IMR-90 (cell line): Measurements from ENCODE around the gene TMUB2. TPM values are rescaled to one million over a fixed set of nuclear protein-coding genes. Genes with fewer than 3 reads are reported as not detected.

Source experiments
- ATAC-seq: fragments of 200-7000 bp; cut with Tn5 transposase; 2 replicates; pipeline ENCODE4 v1.9.1; 2020; ENCODE audit warnings: low read depth, mild to moderate bottlenecking, moderate library complexity
- BruUV-seq: library from RNA; stranded (reverse); fragments of 400-500 nt; replicated peaks from 2 replicates; lab custom pipeline; 2021; lab: Mats Ljungman, UMichigan
- CTCF ChIA-PET: fragments of 300-600 bp; formaldehyde crosslinking; extraction: SDS; loops from one replicate; lab custom pipeline; 2021; ENCODE audit warnings: antibody characterized with exemption; lab: Yijun Ruan, JAX
- POLR2A ChIA-PET: fragments of 300-600 bp; sonication (Branson Sonifier 250); formaldehyde crosslinking; loops from one replicate; lab custom pipeline; 2022; ENCODE audit warnings: antibody characterized with exemption; ENCODE audit not compliant: unreplicated experiment; lab: Charles Lee
- DNase-seq: peaks from one replicate; pipeline ENCODE4 v3.0.0; 2013
- H2AFZ ChIP-seq: replicated peaks from 2 replicates; pipeline ENCODE3; 2013; ENCODE audit warnings: low read length, mild to moderate bottlenecking; ENCODE audit not compliant: poor library complexity
- H2AK5ac ChIP-seq: 2 replicates; pipeline ENCODE4 v1.6.1; 2013; ENCODE audit warnings: low read depth, low read length, inconsistent platforms
- H2AK9ac ChIP-seq: replicated peaks from 2 replicates; pipeline ENCODE3; 2013; ENCODE audit warnings: mild to moderate bottlenecking, low read depth, low read length, moderate library complexity; ENCODE audit not compliant: poor library complexity
- H2BK120ac ChIP-seq: 2 replicates; pipeline ENCODE4 v1.6.1; 2013; ENCODE audit warnings: low read depth, low read length, inconsistent platforms
- H2BK15ac ChIP-seq: 3 replicates; pipeline ENCODE4 v1.6.1; 2013; ENCODE audit warnings: low read depth, low read length, inconsistent platforms
- H2BK20ac ChIP-seq: 2 replicates; pipeline ENCODE4 v1.6.1; 2013; ENCODE audit warnings: low read depth, mild to moderate bottlenecking, inconsistent platforms, low read length, moderate library complexity
- H2BK5ac ChIP-seq: 2 replicates; pipeline ENCODE4 v1.6.1; 2013; ENCODE audit warnings: mild to moderate bottlenecking, low read depth, low read length, inconsistent platforms; ENCODE audit not compliant: poor library complexity, severe bottlenecking
- H3K14ac ChIP-seq: replicated peaks from 2 replicates; pipeline ENCODE4 v1.6.1; 2013; ENCODE audit warnings: low read depth, low read length, inconsistent platforms
- H3K18ac ChIP-seq: 2 replicates; pipeline ENCODE4 v1.6.1; 2013; ENCODE audit warnings: low read depth, low read length, control low read depth
- H3K23ac ChIP-seq: 2 replicates; pipeline ENCODE4 v1.6.1; 2013; ENCODE audit warnings: low read depth, low read length, inconsistent platforms
- H3K27ac ChIP-seq: 2 replicates; pipeline ENCODE4 v1.5.1; 2013; ENCODE audit warnings: mild to moderate bottlenecking, control low read depth, low read length; ENCODE audit not compliant: insufficient read depth
- H3K27me3 ChIP-seq: 2 replicates; pipeline ENCODE4 v1.6.1; 2013; ENCODE audit warnings: low read length; ENCODE audit not compliant: control insufficient read depth, insufficient read depth
- H3K36me3 ChIP-seq: 2 replicates; pipeline ENCODE4 v1.6.1; 2013; ENCODE audit warnings: low read length, mixed read lengths; ENCODE audit not compliant: control insufficient read depth, insufficient read depth
- H3K4ac ChIP-seq: 2 replicates; pipeline ENCODE4 v1.6.1; 2013; ENCODE audit warnings: low read depth, low read length, inconsistent platforms
- H3K4me1 ChIP-seq: 2 replicates; pipeline ENCODE4 v1.6.1; 2013; ENCODE audit warnings: low read length, mixed read lengths; ENCODE audit not compliant: control insufficient read depth, insufficient read depth
- H3K4me2 ChIP-seq: 2 replicates; pipeline ENCODE4 v1.6.1; 2013; ENCODE audit warnings: low read depth, mild to moderate bottlenecking, control low read depth, low read length, moderate library complexity
- H3K4me3 ChIP-seq: 2 replicates; pipeline ENCODE4 v1.5.1; 2013; ENCODE audit warnings: low read depth, mild to moderate bottlenecking, control low read depth, low read length, moderate library complexity; ENCODE audit not compliant: insufficient read depth
- H3K56ac ChIP-seq: 2 replicates; pipeline ENCODE4 v1.6.1; 2013; ENCODE audit warnings: low read length, inconsistent platforms; ENCODE audit not compliant: insufficient read depth; ENCODE audit errors: extremely low read depth
- H3K79me1 ChIP-seq, 2 experiments: 2 replicates each; pipeline ENCODE4 v1.6.1; 2013; ENCODE audit warnings: low read length in 2 of 2, inconsistent platforms in 1 of 2, low read depth in 1 of 2
- H3K9ac ChIP-seq: 2 replicates; pipeline ENCODE4 v1.6.1; 2013; ENCODE audit warnings: low read depth, low read length, control low read depth
- H3K9me1 ChIP-seq: 2 replicates; pipeline ENCODE4 v1.6.1; 2013; ENCODE audit warnings: low read length, inconsistent platforms; ENCODE audit not compliant: insufficient read depth
- H3K9me3 ChIP-seq: 2 replicates; pipeline ENCODE4 v1.6.1; 2013; ENCODE audit warnings: low read length; ENCODE audit not compliant: control insufficient read depth, insufficient read depth
- H4K20me1 ChIP-seq: 2 replicates; pipeline ENCODE4 v1.6.1; 2013; ENCODE audit warnings: low read length, inconsistent platforms; ENCODE audit not compliant: insufficient read depth
- H4K5ac ChIP-seq: 2 replicates; pipeline ENCODE4 v1.6.1; 2013; ENCODE audit warnings: mild to moderate bottlenecking, low read depth, low read length, control low read depth
- H4K8ac ChIP-seq, 2 experiments: 2 replicates each; pipeline ENCODE4 v1.6.1; 2013; ENCODE audit warnings: low read depth in 2 of 2, low read length in 2 of 2, control low read depth in 1 of 2, inconsistent platforms in 1 of 2
- H4K91ac ChIP-seq: 2 replicates; pipeline ENCODE4 v1.6.1; 2013; ENCODE audit warnings: low read depth, low read length, inconsistent platforms; ENCODE audit not compliant: insufficient read depth
- BHLHE40 ChIP-seq: fragments of 150-350 bp; IDR thresholded peaks from 2 replicates; pipeline ENCODE4 v1.6.1; 2016; ENCODE audit warnings: mild to moderate bottlenecking, low read depth, low read length
- CTCF ChIP-seq: conservative IDR thresholded peaks from 2 replicates; pipeline ENCODE4 v1.5.1; 2012; ENCODE audit warnings: mild to moderate bottlenecking, low read depth, low read length, improper control_type of control experiment
- ELK1 ChIP-seq: fragments of 150-350 bp; IDR thresholded peaks from 2 replicates; pipeline ENCODE4 v1.6.1; 2016; ENCODE audit warnings: low read depth, mild to moderate bottlenecking, low read length, moderate library complexity, borderline replicate concordance
- MXI1 ChIP-seq: IDR thresholded peaks from 2 replicates; pipeline ENCODE4 v1.6.1; 2012; ENCODE audit warnings: low read depth, mild to moderate bottlenecking, low read length, moderate library complexity, borderline replicate concordance
- NFE2L2 ChIP-seq: fragments of 150-350 bp; IDR thresholded peaks from 2 replicates; pipeline ENCODE4 v1.6.1; 2016; ENCODE audit warnings: low read depth, mild to moderate bottlenecking, low read length
- POLR2A ChIP-seq: IDR thresholded peaks from 2 replicates; pipeline ENCODE4 v1.6.1; 2012; ENCODE audit warnings: mild to moderate bottlenecking, low read depth, low read length
- RAD21 ChIP-seq: IDR thresholded peaks from 2 replicates; pipeline ENCODE4 v1.6.1; 2012; ENCODE audit warnings: low read length, improper control_type of control experiment
- RCOR1 ChIP-seq: IDR thresholded peaks from 2 replicates; pipeline ENCODE4 v1.6.1; 2012; ENCODE audit warnings: mild to moderate bottlenecking, low read length, improper control_type of control experiment; ENCODE audit not compliant: insufficient replicate concordance
- USF2 ChIP-seq: fragments of 150-350 bp; IDR thresholded peaks from 2 replicates; pipeline ENCODE4 v1.6.1; 2017; ENCODE audit warnings: mild to moderate bottlenecking, antibody characterized with exemption, low read length, low read depth
- WGBS, 2 experiments: methylation state at CpG; one replicate each; pipeline versions ENCODE4 v1.1.5 to v1.1.7; 2013; ENCODE audit warnings: missing lambda C conversion rate in 2 of 2; ENCODE audit not compliant: insufficient read length in 1 of 2; ENCODE audit errors: extremely low coverage in 2 of 2; 5-methylcytosine and 5-hydroxymethylcytosine counted together
- dilution Hi-C: fragments of 300-500 bp; cut with HindIII; formaldehyde crosslinking; loops from one replicate; pipeline ENCODE4 v1.14.3; 2018; ENCODE audit warnings: low sequenced_read_pairs; ENCODE audit not compliant: unreplicated experiment
- in situ Hi-C: fragments of 300-500 bp; cut with MboI; formaldehyde crosslinking; loops from 3 replicates; pipeline ENCODE4 v1.14.3; 2019; ENCODE audit warnings: low sequenced_read_pairs, inconsistent platforms, mixed read lengths
- intact Hi-C: fragments of 100-400 bp; cut with micrococcal nuclease; formaldehyde crosslinking; loops from 2 replicates; pipeline ENCODE4 v1.10.0; 2022
- polyA plus RNA-seq, 3 experiments: library from polyadenylated mRNA; depleted of rRNA; stranded (reverse); fragments of >200 nt; gene quantifications; 2 replicates each; pipeline ENCODE4 v1.2.3, GENCODE V29; 2012; ENCODE audit warnings: low replicate concordance in 1 of 3
- total RNA-seq: library from RNA; depleted of rRNA; stranded (reverse); fragments of >200 nt; gene quantifications from 2 replicates; pipeline ENCODE4 v1.2.3, GENCODE V29; 2012

Gene TMUB2
- total and polyA plus RNA-seq, 2 of the 4 experiments (the other 2 are of a cell fraction) = 16.5 to 42.5 TPM

- no peak overlapping the region for H3K9ac ChIP-seq
- H2BK120ac ChIP-seq = no peak overlapping the region
- H2BK15ac ChIP-seq = no peak overlapping the region
- H2BK20ac ChIP-seq = no peak overlapping the region
- H3K79me1 ChIP-seq = no peaks in the 10 kb centered on the region
- H3K4me3 ChIP-seq = no peak overlapping the region
- H2AFZ ChIP-seq = no peak overlapping the region
- H3K4ac ChIP-seq = no peak overlapping the region
- BruUV-seq = no TSS peak
- dilution Hi-C loops (no loop called here), intact Hi-C loops (no loop called here), in situ Hi-C loops (no loop called here)
- no peaks in the 10 kb centered on the region for H4K20me1 ChIP-seq
- H2AK5ac ChIP-seq = no peak overlapping the region
- peaks cover 18% of the 10 kb centered on the region; the same call in 1 of the 2 replicates for H3K27me3 ChIP-seq
- H3K18ac ChIP-seq = no peak overlapping the region
- H2AK9ac ChIP-seq = peak overlapping the region; percentile 42
- TF ChIP-seq RAD21 (no peak), BHLHE40 (no peak), NFE2L2 (no peak), CTCF (no peak), USF2 (no peak), ELK1 (no peak), POLR2A (no peak), MXI1 (no peak), RCOR1 (no peak)
- 76% methylated on average over 5 of the region's 6 CpGs; no CpG with 5 or more reads in 1 of the 2 experiments for WGBS, 2 experiments
- no peak overlapping the region for H3K56ac ChIP-seq
- DNase-seq (no peak), ATAC-seq (no peak)
- H3K27ac ChIP-seq = no peak overlapping the region
- H4K91ac ChIP-seq = no peak overlapping the region
- H3K36me3 ChIP-seq = no peaks in the 10 kb centered on the region
- POLR2A ChIA-PET = interaction anchor here (1.0 kb wide), 1 partner anchor 8 kb away, joined by 8 read pairs; no protein-coding TSS in a partner anchor
- H3K4me1 ChIP-seq = no peaks in the 10 kb centered on the region
- no peak overlapping the region for H3K14ac ChIP-seq
- no peak overlapping the region for H3K4me2 ChIP-seq
- CTCF ChIA-PET = no interaction called here
- no peak overlapping the region for H2BK5ac ChIP-seq
- H3K9me3 ChIP-seq = no peaks in the 10 kb centered on the region
- no peaks in the 10 kb centered on the region for H3K9me1 ChIP-seq
- H4K8ac ChIP-seq = no peak overlapping the region
- no peak overlapping the region for H3K23ac ChIP-seq
- no peak overlapping the region for H4K5ac ChIP-seq
These were observed 42.3 kb downstream of the TMUB2 start for GRCh38 chr17:44229090-44229489.
